GM23248 (cell line): Measurements from ENCODE around the gene TBC1D22A.

ENCODE experiments used
- EZH2 ChIP-seq: fragments of 200-600 bp; sonication (generic); IDR thresholded peaks from 2 replicates; pipeline ENCODE4 v1.6.1; 2018; ENCODE audit warnings: antibody characterized with exemption, mild to moderate bottlenecking; ENCODE audit not compliant: insufficient read depth, poor library complexity, severe bottlenecking
- EZH2phosphoT487 ChIP-seq: fragments of 200-600 bp; sonication (generic); IDR thresholded peaks from 2 replicates; pipeline ENCODE4 v1.6.1; 2018; ENCODE audit warnings: antibody characterized with exemption, moderate library complexity, mild to moderate bottlenecking, low read depth; ENCODE audit not compliant: insufficient read depth

DNA sequence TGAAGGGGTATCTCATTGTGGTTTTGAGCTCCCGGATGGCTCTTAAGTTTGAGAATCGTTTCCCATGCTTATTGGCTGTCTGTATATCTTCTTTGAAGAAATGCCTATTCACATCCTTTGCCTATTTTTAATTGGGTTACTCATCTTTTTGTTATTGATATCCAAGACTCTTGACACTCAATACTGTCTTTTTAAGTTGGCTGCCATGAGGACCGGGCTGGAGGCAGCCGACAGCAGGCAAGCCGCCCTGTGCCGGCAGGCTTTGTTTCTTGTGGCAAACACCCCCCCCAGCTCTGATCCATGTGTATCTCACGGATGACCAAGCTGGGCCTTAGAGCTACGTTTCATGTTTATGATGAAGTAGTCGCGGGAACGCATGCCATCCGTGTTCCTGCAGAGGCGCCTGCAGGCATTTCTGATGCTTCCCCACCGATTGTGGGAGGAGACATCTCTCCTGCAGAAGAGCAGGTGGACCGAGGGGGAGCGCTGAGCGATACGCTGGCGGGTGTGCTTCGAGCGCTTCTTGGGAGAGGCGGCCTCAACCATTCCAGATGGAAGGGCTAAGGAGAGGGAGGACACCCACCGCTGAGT, 95.8 kb downstream of the TBC1D22A start:
- no peak for TF ChIP-seq EZH2phosphoT487
- TF ChIP-seq EZH2, result no peak
